Activated T-helper 1 cell treated with anti-CD3 and anti-CD28 coated beads, Interleukin-12 subunit alpha, Interleukin-12 subunit beta, Interleukin-2, Interleukin-4 antibody, amounts not matched to agents 30 ng/mL and 10 ng/mL and 1 ng/mL, durations not matched to agents 14 hours and 24 hours and 36 hours (primary cell): ENCODE data around the gene VPS8. TPM values are rescaled to one million over a fixed set of nuclear protein-coding genes. Genes with fewer than 3 reads are reported as not detected.
"Not testable (repeated sequence)": the region's sequence is repeated elsewhere in the genome, so short reads cannot be mapped to it uniquely, and the experiment has no call there.

Experiments
- DNase-seq: peaks from one replicate; pipeline ENCODE4 v3.0.0; 2021; ENCODE audit warnings: low spot score
- H3K27ac Mint-ChIP-seq: one replicate; pipeline ENCODE4 v1.8.0; 2021; ENCODE audit warnings: mild to moderate bottlenecking, mixed read lengths
- H3K27me3 Mint-ChIP-seq: one replicate; pipeline ENCODE4 v1.8.0; 2022; ENCODE audit warnings: mild to moderate bottlenecking, moderate library complexity, mixed read lengths; ENCODE audit not compliant: insufficient read depth
- H3K36me3 Mint-ChIP-seq: one replicate; pipeline ENCODE4 v1.8.0; 2021; ENCODE audit warnings: low read depth, mixed read lengths
- H3K4me1 Mint-ChIP-seq: one replicate; pipeline ENCODE4 v1.8.0; 2021; ENCODE audit warnings: low read depth, mixed read lengths
- H3K4me3 Mint-ChIP-seq: one replicate; pipeline ENCODE4 v1.8.0; 2021; ENCODE audit warnings: mild to moderate bottlenecking, moderate library complexity, mixed read lengths
- H3K9me3 Mint-ChIP-seq: one replicate; pipeline ENCODE4 v1.8.0; 2021; ENCODE audit warnings: mixed read lengths
- intact Hi-C: fragments of 100-400 bp; cut with micrococcal nuclease; formaldehyde crosslinking; loops from one replicate; pipeline ENCODE4 v1.15.1; 2024
- total RNA-seq: library from RNA; stranded (reverse); gene quantifications from 2 replicates; pipeline ENCODE4 v1.2.3, GENCODE V29; 2022

VPS8 gene
- total RNA-seq, 1 donor from 2014 or later: 37.8 TPM

- DNase-seq, H3K4me1 Mint-ChIP-seq, H3K27me3 Mint-ChIP-seq, H3K27ac Mint-ChIP-seq, H3K9me3 Mint-ChIP-seq, intact Hi-C loops, H3K4me3 Mint-ChIP-seq: not testable (repeated sequence)
- peaks cover 25% of the 10 kb centered on the region for H3K36me3 Mint-ChIP-seq
Observed at GRCh38 chr3:184907031-184907430, 95.1 kb downstream of the VPS8 start.

GRCh38 chr3:184907681-184908649 is 96.0 kb downstream of the VPS8 start:
- H3K9me3 Mint-ChIP-seq: peaks cover 4% of the 10 kb centered on the region
- no peak for DNase-seq
- H3K27ac Mint-ChIP-seq: no peak overlapping the region
- no peak overlapping the region for H3K4me3 Mint-ChIP-seq
- peaks cover 24% of the 10 kb centered on the region for H3K36me3 Mint-ChIP-seq
- intact Hi-C loops: no loop called here
- no peaks in the 10 kb centered on the region for H3K27me3 Mint-ChIP-seq
- H3K4me1 Mint-ChIP-seq: no peaks in the 10 kb centered on the region

GRCh38 chr3:184908859-184909258 is 96.9 kb downstream of the VPS8 start:
- Mint-ChIP-seq H3K36me3 (peaks cover 20% of the 10 kb centered on the region), H3K4me1 (no peaks in the 10 kb centered on the region), H3K27ac (no peak overlapping the region), H3K4me3 (no peak overlapping the region), H3K9me3 (peaks cover 4% of the 10 kb centered on the region), H3K27me3 (no peaks in the 10 kb centered on the region)
- DNase-seq: no peak
- intact Hi-C loops: no loop called here

GRCh38 chr3:184910664-184911063 is 98.7 kb downstream of the VPS8 start:
- intact Hi-C loops: no loop called here
- no peak for DNase-seq
- no peaks in the 10 kb centered on the region for H3K27me3 Mint-ChIP-seq
- H3K9me3 Mint-ChIP-seq: no peaks in the 10 kb centered on the region
- no peaks in the 10 kb centered on the region for H3K4me1 Mint-ChIP-seq
- no peak overlapping the region for H3K4me3 Mint-ChIP-seq
- H3K36me3 Mint-ChIP-seq: peaks cover 10% of the 10 kb centered on the region
- no peak overlapping the region for H3K27ac Mint-ChIP-seq

- no peaks in the 10 kb centered on the region for H3K27me3 Mint-ChIP-seq
- no peak overlapping the region for H3K4me3 Mint-ChIP-seq
- no peak for DNase-seq
- intact Hi-C loops: no loop called here
- H3K27ac Mint-ChIP-seq: no peak overlapping the region
- H3K4me1 Mint-ChIP-seq: no peaks in the 10 kb centered on the region
- H3K36me3 Mint-ChIP-seq: peaks cover 17% of the 10 kb centered on the region
- H3K9me3 Mint-ChIP-seq: no peaks in the 10 kb centered on the region
Observed at GRCh38 chr3:184911570-184911969, 99.6 kb downstream of the VPS8 start.

GRCh38 chr3:184912163-184912562 is 100.2 kb downstream of the VPS8 start:
- Mint-ChIP-seq H3K27me3 (no peaks in the 10 kb centered on the region), H3K4me3 (no peak overlapping the region), H3K27ac (no peak overlapping the region), H3K36me3 (peaks cover 20% of the 10 kb centered on the region), H3K4me1 (no peaks in the 10 kb centered on the region), H3K9me3 (no peaks in the 10 kb centered on the region)
- intact Hi-C loops: no loop called here
- no peak for DNase-seq

- Mint-ChIP-seq H3K36me3 (peaks cover 23% of the 10 kb centered on the region), H3K9me3 (no peaks in the 10 kb centered on the region), H3K27me3 (no peaks in the 10 kb centered on the region), H3K4me3 (no peak overlapping the region), H3K4me1 (no peaks in the 10 kb centered on the region), H3K27ac (no peak overlapping the region)
- DNase-seq: no peak
- intact Hi-C loops: no loop called here
Observed at GRCh38 chr3:184914628-184915027, 102.7 kb downstream of the VPS8 start.

GRCh38 chr3:184918750-184919149 is 106.8 kb downstream of the VPS8 start:
- intact Hi-C loops: no loop called here
- no peaks in the 10 kb centered on the region for H3K27me3 Mint-ChIP-seq
- H3K36me3 Mint-ChIP-seq: peaks cover 28% of the 10 kb centered on the region
- H3K27ac Mint-ChIP-seq: no peak overlapping the region
- H3K4me1 Mint-ChIP-seq: no peaks in the 10 kb centered on the region
- no peak for DNase-seq
- no peak overlapping the region for H3K4me3 Mint-ChIP-seq
- H3K9me3 Mint-ChIP-seq: no peaks in the 10 kb centered on the region

- Mint-ChIP-seq H3K36me3 (peaks cover 29% of the 10 kb centered on the region), H3K27me3 (no peaks in the 10 kb centered on the region), H3K4me1 (no peaks in the 10 kb centered on the region), H3K27ac (no peak overlapping the region), H3K4me3 (no peak overlapping the region), H3K9me3 (no peaks in the 10 kb centered on the region)
- intact Hi-C loops: no loop called here
- DNase-seq: no peak
Observed at GRCh38 chr3:184919651-184920050, 107.7 kb downstream of the VPS8 start.

GRCh38 chr3:184924547-184924946 is 112.6 kb downstream of the VPS8 start:
- no peak for DNase-seq
- Mint-ChIP-seq H3K27ac (no peak overlapping the region), H3K27me3 (no peaks in the 10 kb centered on the region), H3K9me3 (no peaks in the 10 kb centered on the region), H3K4me1 (no peaks in the 10 kb centered on the region), H3K4me3 (no peak overlapping the region), H3K36me3 (peaks cover 21% of the 10 kb centered on the region)
- intact Hi-C loops: no loop called here

GRCh38 chr3:184927796-184928315 is 115.9 kb downstream of the VPS8 start:
- peaks cover 24% of the 10 kb centered on the region for H3K36me3 Mint-ChIP-seq
- H3K9me3 Mint-ChIP-seq: no peaks in the 10 kb centered on the region
- no peak overlapping the region for H3K4me3 Mint-ChIP-seq
- no peak for DNase-seq
- intact Hi-C loops: no loop called here
- no peak overlapping the region for H3K27ac Mint-ChIP-seq
- H3K27me3 Mint-ChIP-seq: no peaks in the 10 kb centered on the region
- no peaks in the 10 kb centered on the region for H3K4me1 Mint-ChIP-seq

GRCh38 chr3:184932777-184933176 is 120.8 kb downstream of the VPS8 start:
- Mint-ChIP-seq H3K27me3 (no peaks in the 10 kb centered on the region), H3K4me1 (no peaks in the 10 kb centered on the region), H3K27ac (no peak overlapping the region), H3K9me3 (no peaks in the 10 kb centered on the region), H3K4me3 (no peak overlapping the region), H3K36me3 (peaks cover 28% of the 10 kb centered on the region)
- no peak for DNase-seq
- intact Hi-C loops: no loop called here

- intact Hi-C loops: no loop called here
- Mint-ChIP-seq H3K27me3 (no peaks in the 10 kb centered on the region), H3K4me3 (no peak overlapping the region), H3K36me3 (peaks cover 25% of the 10 kb centered on the region), H3K9me3 (no peaks in the 10 kb centered on the region), H3K27ac (no peak overlapping the region), H3K4me1 (no peaks in the 10 kb centered on the region)
- no peak for DNase-seq
Observed at GRCh38 chr3:184937611-184938010, 125.6 kb downstream of the VPS8 start.
